ENCODE data around the gene WDR17.

GRCh38 chr4:176185051-176185450 lies 119.4 kb downstream of the WDR17 start:
- TF ChIP-seq ZNF766 (CRISPR knock-in tag; IDR thresholded peaks at IDR 0.05; ENCODE audit: borderline replicate concordance) (no peak), TOE1 (CRISPR knock-in tag; IDR thresholded peaks at IDR 0.05) (no peak), ZSCAN30 (CRISPR knock-in tag; IDR thresholded peaks at IDR 0.05) (no peak), NR0B2 (CRISPR knock-in tag; IDR thresholded peaks at IDR 0.05) (no peak), TARDBP (CRISPR knock-in tag; IDR thresholded peaks at IDR 0.05) (no peak), ZBED4 (CRISPR knock-in tag; IDR thresholded peaks at IDR 0.05; ENCODE audit: borderline replicate concordance) (no peak), ZNF232 (CRISPR knock-in tag; IDR thresholded peaks at IDR 0.05; ENCODE audit: borderline replicate concordance) (no peak)
